H1 (cell line): ENCODE results near the gene ID1. TPM values are rescaled to one million over a fixed set of nuclear protein-coding genes. Genes with fewer than 3 reads are reported as not detected.

Source experiments
- CTCF ChIA-PET: fragments of 300-600 bp; sonication (Branson Sonifier 250); formaldehyde crosslinking; loops from one replicate; lab custom pipeline; 2021; ENCODE audit not compliant: partially characterized antibody; lab: Charles Lee
- POLR2A ChIA-PET: fragments of 300-600 bp; sonication (Branson Sonifier 250); formaldehyde crosslinking; loops from one replicate; lab custom pipeline; 2021; ENCODE audit warnings: inconsistent platforms; ENCODE audit not compliant: partially characterized antibody; lab: Charles Lee
- DNase-seq, 2 experiments: peaks; one replicate each; pipeline versions ENCODE4 v3.0.0 to v3.0.0-alpha.2; 2010 to 2022; ENCODE audit warnings: low spot score in 2 of 2, low read depth in 1 of 2, mixed read lengths in 1 of 2
- FAIRE-seq: peaks from 2 replicates; lab custom pipeline; 2011; peaks lifted over from hg19 to GRCh38; lab: Jason Lieb, UNC
- H2AFZ ChIP-seq: 2 replicates; pipeline ENCODE4 v1.8.1; 2012; ENCODE audit warnings: low read length, inconsistent platforms
- H2AK5ac ChIP-seq: 2 replicates; pipeline ENCODE4 v1.6.1; 2013; ENCODE audit warnings: low read depth, low read length
- H2BK120ac ChIP-seq: replicated peaks from 2 replicates; pipeline ENCODE3; 2013; ENCODE audit warnings: low read depth, low read length, inconsistent platforms
- H2BK12ac ChIP-seq: 2 replicates; pipeline ENCODE4 v1.6.1; 2013; ENCODE audit warnings: low read depth, low read length
- H2BK15ac ChIP-seq: 2 replicates; pipeline ENCODE4 v1.6.1; 2013; ENCODE audit warnings: low read length
- H2BK20ac ChIP-seq: 2 replicates; pipeline ENCODE4 v1.6.1; 2013; ENCODE audit warnings: low read length
- H2BK5ac ChIP-seq: 2 replicates; pipeline ENCODE4 v1.6.1; 2013; ENCODE audit warnings: low read depth, low read length
- H3K14ac ChIP-seq: 2 replicates; pipeline ENCODE4 v1.6.1; 2013; ENCODE audit warnings: inconsistent platforms; ENCODE audit not compliant: insufficient read length
- H3K18ac ChIP-seq: 2 replicates; pipeline ENCODE4 v1.6.1; 2013; ENCODE audit warnings: low read length; ENCODE audit errors: extremely low read depth
- H3K23ac ChIP-seq: 2 replicates; pipeline ENCODE4 v1.6.1; 2013; ENCODE audit warnings: inconsistent platforms; ENCODE audit not compliant: insufficient read length
- H3K23me2 ChIP-seq: 2 replicates; pipeline ENCODE4 v1.6.1; 2013; ENCODE audit warnings: low read depth, low read length
- H3K27ac ChIP-seq: 2 replicates; pipeline ENCODE4 v1.6.1; 2011; ENCODE audit warnings: low read depth, low read length, inconsistent platforms
- H3K27me3 ChIP-seq, 4 experiments: replicated peaks in 1 of 4; 1 replicate in 1 of 4; 2 replicates in 3 of 4; pipeline versions ENCODE4 v1.6.1 to v1.8.1; 2011 to 2013; ENCODE audit warnings: low read length in 3 of 4, mild to moderate bottlenecking in 3 of 4, inconsistent platforms in 2 of 4, mixed read lengths in 2 of 4, moderate library complexity in 1 of 4; ENCODE audit not compliant: control insufficient read depth in 3 of 4, insufficient read depth in 3 of 4; ENCODE audit errors: extremely low read depth in 1 of 4
- H3K36me3 ChIP-seq, 4 experiments: 2 replicates each; pipeline versions ENCODE4 v1.6.1 to v1.8.1; 2011 to 2013; ENCODE audit warnings: mild to moderate bottlenecking in 4 of 4, low read length in 3 of 4, moderate library complexity in 2 of 4, control low read depth in 1 of 4, inconsistent platforms in 1 of 4; ENCODE audit not compliant: insufficient read depth in 4 of 4, control insufficient read depth in 2 of 4
- H3K4ac ChIP-seq: replicated peaks from 2 replicates; pipeline ENCODE3; 2013; ENCODE audit warnings: low read length, low read depth, mixed read lengths, inconsistent platforms; ENCODE audit not compliant: insufficient read length
- H3K4me1 ChIP-seq, 4 experiments: replicated peaks in 1 of 4; 1 replicate in 1 of 4; 2 replicates in 3 of 4; pipeline versions ENCODE4 v1.6.1 to v1.8.1; 2011 to 2013; ENCODE audit warnings: low read length in 3 of 4, inconsistent platforms in 2 of 4, mixed read lengths in 1 of 4; ENCODE audit not compliant: insufficient read depth in 4 of 4, control insufficient read depth in 3 of 4
- H3K4me2 ChIP-seq, 2 experiments: 2 replicates each; pipeline versions ENCODE4 v1.6.1 to v1.8.1; 2011 to 2013; ENCODE audit warnings: low read depth in 2 of 2, low read length in 2 of 2, control low read depth in 1 of 2, inconsistent platforms in 1 of 2, mild to moderate bottlenecking in 1 of 2; ENCODE audit not compliant: insufficient read depth in 1 of 2
- H3K4me3 ChIP-seq, 4 experiments: fragments of 200-600, 300-600 bp in 1 of 4; sonication (generic), shearing (Covaris generic), sonication (Bioruptor Twin) in 1 of 4; 2 replicates each; pipeline versions ENCODE4 v1.5.1 to v1.8.1; 2011 to 2016; ENCODE audit warnings: low read length in 4 of 4, low read depth in 3 of 4, control low read depth in 2 of 4, inconsistent platforms in 2 of 4, mild to moderate bottlenecking in 2 of 4, mixed read lengths in 1 of 4, moderate library complexity in 1 of 4; ENCODE audit not compliant: insufficient read depth in 2 of 4; ENCODE audit errors: extremely low read depth in 1 of 4
- H3K56ac ChIP-seq: replicated peaks from 2 replicates; pipeline ENCODE3; 2013; ENCODE audit warnings: low read depth, mild to moderate bottlenecking, mixed read lengths, low read length, inconsistent platforms; ENCODE audit not compliant: insufficient read length
- H3K79me1 ChIP-seq: 2 replicates; pipeline ENCODE4 v1.6.1; 2013; ENCODE audit warnings: low read depth, low read length, control low read depth
- H3K79me2 ChIP-seq, 2 experiments: 2 replicates each; pipeline versions ENCODE4 v1.6.1 to v1.8.1; 2012 to 2013; ENCODE audit warnings: low read length in 2 of 2, mild to moderate bottlenecking in 2 of 2, inconsistent platforms in 1 of 2; ENCODE audit not compliant: insufficient read depth in 2 of 2, control insufficient read depth in 1 of 2
- H3K9ac ChIP-seq, 4 experiments: replicated peaks in 1 of 4; 1 replicate in 1 of 4; 2 replicates in 3 of 4; pipeline versions ENCODE4 v1.6.1 to v1.8.1; 2011 to 2013; ENCODE audit warnings: low read depth in 3 of 4, low read length in 3 of 4, control low read depth in 2 of 4, mild to moderate bottlenecking in 2 of 4, moderate library complexity in 2 of 4, inconsistent platforms in 1 of 4; ENCODE audit errors: extremely low read depth in 1 of 4
- H3K9me3 ChIP-seq, 2 experiments: 2 replicates each; pipeline versions ENCODE4 v1.6.1 to v1.8.1; 2012 to 2013; ENCODE audit warnings: mild to moderate bottlenecking in 2 of 2, moderate library complexity in 2 of 2, control low read depth in 1 of 2, inconsistent platforms in 1 of 2, low read depth in 1 of 2, low read length in 1 of 2, mixed read lengths in 1 of 2; ENCODE audit not compliant: insufficient read depth in 2 of 2
- H4K20me1 ChIP-seq, 2 experiments: replicated peaks in 1 of 2; 2 replicates each; pipeline versions ENCODE3 to v1.8.1; 2011 to 2013; ENCODE audit warnings: inconsistent platforms in 2 of 2, low read length in 2 of 2, mild to moderate bottlenecking in 1 of 2; ENCODE audit not compliant: insufficient read depth in 2 of 2, control insufficient read depth in 1 of 2
- H4K5ac ChIP-seq: 2 replicates; pipeline ENCODE4 v1.6.1; 2013; ENCODE audit warnings: low read length, low read depth, mixed read lengths, inconsistent platforms; ENCODE audit not compliant: insufficient read length
- H4K8ac ChIP-seq: 2 replicates; pipeline ENCODE4 v1.8.0; 2013; ENCODE audit warnings: mild to moderate bottlenecking, moderate library complexity, low read length, inconsistent platforms; ENCODE audit not compliant: insufficient read depth; ENCODE audit errors: extremely low read depth
- H4K91ac ChIP-seq: replicated peaks from 2 replicates; pipeline ENCODE3; 2013; ENCODE audit warnings: low read length, mixed read lengths, inconsistent platforms; ENCODE audit not compliant: insufficient read length
- HDAC2 ChIP-seq, 2 experiments: fragments of 300-600 bp in 1 of 2; sonication (generic) in 1 of 2; IDR thresholded peaks; 2 replicates each; pipeline ENCODE4 v1.6.1; 2011 to 2012; ENCODE audit warnings: low read depth in 2 of 2, low read length in 2 of 2, mild to moderate bottlenecking in 2 of 2, moderate library complexity in 2 of 2, borderline replicate concordance in 1 of 2, inconsistent platforms in 1 of 2
- KDM1A ChIP-seq: fragments of 200-600, 300-600 bp; sonication (generic); IDR thresholded peaks from 2 replicates; pipeline ENCODE4 v1.7.1; 2016; ENCODE audit warnings: mild to moderate bottlenecking, low read length, borderline replicate concordance
- whole genome bisulfite sequencing, 2 experiments: shearing (Covaris generic) in 1 of 2; methylation state at CpG; one replicate each; pipeline versions ENCODE4 v1.1.6 to v1.1.7; 2013 to 2015; ENCODE audit warnings: low lambda C conversion rate in 2 of 2, mixed read lengths in 2 of 2, inconsistent platforms in 1 of 2, low coverage in 1 of 2, missing lambda C conversion rate in 1 of 2; ENCODE audit not compliant: insufficient replicate concordance in 2 of 2, insufficient coverage in 1 of 2, insufficient read length in 1 of 2; ENCODE audit errors: extremely low coverage in 1 of 2, missing lambda C conversion rate in 1 of 2; 5-methylcytosine and 5-hydroxymethylcytosine counted together
- polyA plus RNA-seq, 7 experiments: library from polyadenylated mRNA; depleted of rRNA in 3 of 7; stranded (reverse) in 5 of 7; unstranded in 2 of 7; fragments of >200 nt in 5 of 7; fragments of 200-250 nt in 2 of 7; gene quantifications; 1 replicate in 5 of 7; 2 replicates in 1 of 7; 4 replicates in 1 of 7; pipeline versions ENCODE4 v1.2.1 to v1.2.3, GENCODE V29; 2011 to 2013; ENCODE audit warnings: missing spikeins in 2 of 7, mixed read lengths in 2 of 7
- total RNA-seq: library from RNA; stranded (reverse); fragmentation: NEBNext Ultra II Directional; extraction: Animal tissue kit (Norgen Biotek cat#: 25700); gene quantifications from 2 replicates; pipeline ENCODE4 v1.2.1, GENCODE V29; 2021
- TF ChIP-seq, protein P1 (sequence below): IDR thresholded peaks from 2 replicates; pipeline ENCODE4 v1.6.1; 2012; ENCODE audit warnings: low read length, inconsistent platforms
- TF ChIP-seq, protein P2 (sequence below): IDR thresholded peaks from 2 replicates; pipeline ENCODE4 v1.6.1; 2011; ENCODE audit warnings: low read length, improper control_type of control experiment

Gene ID1
- total and polyA plus RNA-seq, 2 of the 8 experiments (the other 6 are each of a cell fraction or from before 2014, with no cell fraction given) = 120 to 357 TPM

DNA sequence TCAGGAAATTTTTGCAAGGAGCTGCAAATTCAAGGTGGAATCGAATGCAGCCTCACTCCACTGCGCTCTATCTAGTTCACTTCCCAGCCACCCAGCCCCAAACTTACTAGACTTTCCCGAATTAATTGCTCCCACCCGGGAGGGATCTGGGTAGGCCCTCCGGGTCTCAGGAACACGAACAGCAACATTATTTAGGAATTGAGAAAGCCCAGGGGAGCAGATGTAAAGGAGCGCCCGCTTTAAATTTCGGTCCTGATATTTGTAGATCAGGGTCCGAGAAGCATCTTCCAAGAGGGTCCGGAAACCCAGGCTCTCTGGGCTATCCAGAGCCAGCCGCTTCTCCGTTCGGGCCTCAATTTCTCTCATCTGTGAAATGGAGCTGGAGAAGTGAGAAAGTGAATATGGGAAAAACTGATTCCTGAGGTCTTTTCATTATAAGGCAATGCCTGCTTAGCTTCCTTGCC is 490 bp upstream of the ID1 start:
- Histone ChIP-seq H3K9me3 (no peaks in the 10 kb centered on the region), H3K79me1 (no peaks in the 10 kb centered on the region), H3K4me2 (peak overlapping the region; percentile 80 to 88), H3K18ac (peak overlapping the region; percentile 78; the same call in 1 of the 2 replicates), H3K4me3 (peak overlapping the region; percentile 72 to 99 (median 88)), H2BK120ac (peak overlapping the region; percentile 12), H4K91ac (peak overlapping the region; percentile 54), H3K27me3 (peaks cover 0 to 4% (median 0%) of the 10 kb centered on the region in 4 experiments; a peak in 2 of 7 replicates), H2BK15ac (no peak overlapping the region), H2BK5ac (peak overlapping the region; percentile 78; the same call in 1 of the 2 replicates), H3K27ac (peak overlapping the region; percentile 64; the same call in 1 of the 2 replicates), H3K36me3 (peaks cover 0 to 11% (median 0%) of the 10 kb centered on the region in 4 experiments; a peak in 1 of 8 replicates), H4K8ac (peak overlapping the region; percentile 90; the same call in 1 of the 2 replicates), H3K4me1 (peaks cover 19 to 36% (median 26%) of the 10 kb centered on the region in 4 experiments), H3K23me2 (peaks cover 10% of the 10 kb centered on the region), H3K23ac (no peak overlapping the region), H4K5ac (peak overlapping the region; percentile 46), H4K20me1 (peaks cover 0 to 9% of the 10 kb centered on the region in 2 experiments), H2AK5ac (no peak overlapping the region), H3K56ac (no peak overlapping the region), H3K9ac (peak overlapping the region in 3 of 4 experiments; percentile 42 to 73 (median 66); a peak in 4 of 7 replicates), H2BK12ac (peak overlapping the region; percentile 60), H3K4ac (peak overlapping the region; percentile 71), H2AFZ (no peak overlapping the region), H3K14ac (no peak overlapping the region), H2BK20ac (no peak overlapping the region), H3K79me2 (peaks cover 8 to 20% of the 10 kb centered on the region in 2 experiments; a peak in 3 of 4 replicates)
- 8% methylated on average over 14 of the region's 14 CpGs; no CpG with 5 or more reads in 1 of the 2 experiments for WGBS, 2 experiments
- CTCF ChIA-PET = interaction anchor here (0.8 to 32.8 kb wide), 8 partner anchors 7 to 119 kb away, joined by 3 to 1559 read pairs (median 6); no protein-coding TSS in a partner anchor
- FAIRE-seq (no peak), DNase-seq (no peak)
- POLR2A ChIA-PET = interaction anchor here (0.8 to 26.1 kb wide), 12 partner anchors 8 to 134 kb away, joined by 3 to 1033 read pairs (median 8); partner anchors contain the start of genes BCL2L1 and TPX2
- TF ChIP-seq, protein P1, sequence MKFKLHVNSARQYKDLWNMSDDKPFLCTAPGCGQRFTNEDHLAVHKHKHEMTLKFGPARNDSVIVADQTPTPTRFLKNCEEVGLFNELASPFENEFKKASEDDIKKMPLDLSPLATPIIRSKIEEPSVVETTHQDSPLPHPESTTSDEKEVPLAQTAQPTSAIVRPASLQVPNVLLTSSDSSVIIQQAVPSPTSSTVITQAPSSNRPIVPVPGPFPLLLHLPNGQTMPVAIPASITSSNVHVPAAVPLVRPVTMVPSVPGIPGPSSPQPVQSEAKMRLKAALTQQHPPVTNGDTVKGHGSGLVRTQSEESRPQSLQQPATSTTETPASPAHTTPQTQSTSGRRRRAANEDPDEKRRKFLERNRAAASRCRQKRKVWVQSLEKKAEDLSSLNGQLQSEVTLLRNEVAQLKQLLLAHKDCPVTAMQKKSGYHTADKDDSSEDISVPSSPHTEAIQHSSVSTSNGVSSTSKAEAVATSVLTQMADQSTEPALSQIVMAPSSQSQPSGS = 0 out of 2 replicates have a peak, but pooled peaks have one; percentile 17
- TF ChIP-seq HDAC2 (IDR thresholded peaks at IDR 0.05; ENCODE audit: borderline replicate concordance in 1 of 2, low read depth in 2 of 2, low read length in 2 of 2) = 0 out of 4 replicates have a peak, but pooled peaks of 1 of the 2 experiments have one; percentile 3
- TF ChIP-seq, protein P2, sequence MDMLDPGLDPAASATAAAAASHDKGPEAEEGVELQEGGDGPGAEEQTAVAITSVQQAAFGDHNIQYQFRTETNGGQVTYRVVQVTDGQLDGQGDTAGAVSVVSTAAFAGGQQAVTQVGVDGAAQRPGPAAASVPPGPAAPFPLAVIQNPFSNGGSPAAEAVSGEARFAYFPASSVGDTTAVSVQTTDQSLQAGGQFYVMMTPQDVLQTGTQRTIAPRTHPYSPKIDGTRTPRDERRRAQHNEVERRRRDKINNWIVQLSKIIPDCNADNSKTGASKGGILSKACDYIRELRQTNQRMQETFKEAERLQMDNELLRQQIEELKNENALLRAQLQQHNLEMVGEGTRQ = no peak
- TF ChIP-seq KDM1A = peak; percentile 91
